ENCODE results near the gene RTN4R.
A peak's percentile ranks its signal among the peaks of the same experiment; 100 is the strongest.
"Not testable (repeated sequence)": the region's sequence is repeated elsewhere in the genome, so short reads cannot be mapped to it uniquely, and the experiment has no call there.

Gene RTN4R

GRCh38 chr22:20268279-20269012 is at the start of gene RTN4R:
Gene RTN4R (minus strand): TSS chr22:20268318. CDS start chr22:20268092, 226 bp downstream.
- peak; percentile 73 for DNase-seq

- DNase-seq = peak; percentile 13
Observed at GRCh38 chr22:20317402-20318042, 49.4 kb upstream of the RTN4R start.

- peak; percentile 13 for DNase-seq
Observed at GRCh38 chr22:20316844-20317401, 48.8 kb upstream of the RTN4R start.

- DNase-seq = peak; percentile 14
Observed at GRCh38 chr22:20316217-20316843, 48.2 kb upstream of the RTN4R start.

- peak; percentile 20 for DNase-seq
Observed at GRCh38 chr22:20315337-20316216, 47.5 kb upstream of the RTN4R start.

GRCh38 chr22:20314741-20315336 is 46.7 kb upstream of the RTN4R start:
- DNase-seq = peak; percentile 6

- peak; percentile 6 for DNase-seq
Observed at GRCh38 chr22:20314206-20314605, 46.1 kb upstream of the RTN4R start.

- DNase-seq = peak; percentile 15
Observed at GRCh38 chr22:20313306-20314077, 45.4 kb upstream of the RTN4R start.

GRCh38 chr22:20312396-20313191 is 44.5 kb upstream of the RTN4R start:
- DNase-seq = peak; percentile 10

GRCh38 chr22:20311249-20312062 is 43.3 kb upstream of the RTN4R start:
- peak; percentile 10 for DNase-seq

GRCh38 chr22:20310773-20311172 is 42.7 kb upstream of the RTN4R start:
- DNase-seq = peak; percentile 3

- not testable (repeated sequence) for DNase-seq
Observed at GRCh38 chr22:20310180-20310579, 42.1 kb upstream of the RTN4R start.

- DNase-seq = not testable (repeated sequence)
Observed at GRCh38 chr22:20308806-20309650, 40.9 kb upstream of the RTN4R start.

GRCh38 chr22:20307448-20308447 is 39.6 kb upstream of the RTN4R start:
- DNase-seq = not testable (repeated sequence)

GRCh38 chr22:20306646-20307447 is 38.7 kb upstream of the RTN4R start:
- not testable (repeated sequence) for DNase-seq
